Measurements from ENCODE around the gene LRRC59. TPM values are rescaled to one million over a fixed set of nuclear protein-coding genes. Genes with fewer than 3 reads are reported as not detected.

Gene LRRC59
- total and polyA plus RNA-seq, 2 of the 13 experiments (the other 11 are each of a cell fraction or from before 2014, with no cell fraction given): 87.3 to 222 TPM

DNA sequence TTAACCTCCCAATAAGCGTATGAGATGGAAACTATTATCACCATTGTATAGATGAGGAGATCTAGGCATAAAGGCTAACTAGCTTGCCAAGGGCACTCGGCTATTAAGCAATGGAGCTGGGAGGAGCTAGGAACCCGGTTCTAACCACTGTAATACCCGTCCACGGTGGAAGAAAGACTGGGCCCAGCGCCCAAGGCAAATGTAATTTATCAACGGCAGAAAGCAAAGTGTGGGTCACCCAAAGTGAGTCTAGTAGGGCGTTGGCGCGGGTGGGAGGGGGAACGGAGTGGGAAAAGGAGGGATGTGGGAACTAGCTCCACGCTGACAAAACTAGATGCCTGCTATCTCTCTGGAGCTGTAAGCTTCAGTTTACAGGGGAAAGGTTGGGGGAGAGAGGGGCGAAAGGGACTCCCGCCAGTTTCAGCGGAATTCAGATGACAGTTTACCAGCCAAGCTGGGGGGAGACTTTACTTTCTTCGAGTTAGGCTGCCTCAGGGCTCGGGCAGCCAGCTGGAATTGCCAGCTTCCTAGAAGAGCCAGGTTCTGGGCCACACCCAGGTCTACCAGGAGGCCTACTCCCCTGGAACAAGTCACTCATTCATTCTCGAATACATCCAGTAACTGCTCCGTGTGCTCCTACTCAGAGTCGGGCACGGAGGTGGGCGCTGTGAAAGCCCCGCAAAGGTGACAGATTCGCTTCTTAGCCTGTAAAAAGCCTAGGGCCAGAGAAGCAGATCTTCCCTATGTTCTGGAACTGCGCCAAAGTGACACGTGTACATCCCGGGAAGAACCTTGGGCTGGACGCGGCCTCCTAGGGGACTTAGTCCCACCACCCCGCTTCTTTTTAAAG, 837 bp downstream of the LRRC59 start (continued):
- TF ChIP-seq, protein P1, sequence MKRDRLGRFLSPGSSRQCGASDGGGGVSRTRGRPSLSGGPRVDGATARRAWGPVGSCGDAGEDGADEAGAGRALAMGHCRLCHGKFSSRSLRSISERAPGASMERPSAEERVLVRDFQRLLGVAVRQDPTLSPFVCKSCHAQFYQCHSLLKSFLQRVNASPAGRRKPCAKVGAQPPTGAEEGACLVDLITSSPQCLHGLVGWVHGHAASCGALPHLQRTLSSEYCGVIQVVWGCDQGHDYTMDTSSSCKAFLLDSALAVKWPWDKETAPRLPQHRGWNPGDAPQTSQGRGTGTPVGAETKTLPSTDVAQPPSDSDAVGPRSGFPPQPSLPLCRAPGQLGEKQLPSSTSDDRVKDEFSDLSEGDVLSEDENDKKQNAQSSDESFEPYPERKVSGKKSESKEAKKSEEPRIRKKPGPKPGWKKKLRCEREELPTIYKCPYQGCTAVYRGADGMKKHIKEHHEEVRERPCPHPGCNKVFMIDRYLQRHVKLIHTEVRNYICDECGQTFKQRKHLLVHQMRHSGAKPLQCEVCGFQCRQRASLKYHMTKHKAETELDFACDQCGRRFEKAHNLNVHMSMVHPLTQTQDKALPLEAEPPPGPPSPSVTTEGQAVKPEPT (CRISPR knock-in tag; IDR thresholded peaks at IDR 0.05; ENCODE audit: low read depth): no peak
- no peak for TF ChIP-seq ZMYM3 (CRISPR knock-in tag; IDR thresholded peaks at IDR 0.05)
- no peak for TF ChIP-seq LCORL (IDR thresholded peaks at IDR 0.05)
- no peak for TF ChIP-seq LCORL (CRISPR knock-in tag; IDR thresholded peaks at IDR 0.05)
- no peak for TF ChIP-seq RCOR2 (CRISPR knock-in tag; IDR thresholded peaks at IDR 0.05)
- TF ChIP-seq, protein P2, sequence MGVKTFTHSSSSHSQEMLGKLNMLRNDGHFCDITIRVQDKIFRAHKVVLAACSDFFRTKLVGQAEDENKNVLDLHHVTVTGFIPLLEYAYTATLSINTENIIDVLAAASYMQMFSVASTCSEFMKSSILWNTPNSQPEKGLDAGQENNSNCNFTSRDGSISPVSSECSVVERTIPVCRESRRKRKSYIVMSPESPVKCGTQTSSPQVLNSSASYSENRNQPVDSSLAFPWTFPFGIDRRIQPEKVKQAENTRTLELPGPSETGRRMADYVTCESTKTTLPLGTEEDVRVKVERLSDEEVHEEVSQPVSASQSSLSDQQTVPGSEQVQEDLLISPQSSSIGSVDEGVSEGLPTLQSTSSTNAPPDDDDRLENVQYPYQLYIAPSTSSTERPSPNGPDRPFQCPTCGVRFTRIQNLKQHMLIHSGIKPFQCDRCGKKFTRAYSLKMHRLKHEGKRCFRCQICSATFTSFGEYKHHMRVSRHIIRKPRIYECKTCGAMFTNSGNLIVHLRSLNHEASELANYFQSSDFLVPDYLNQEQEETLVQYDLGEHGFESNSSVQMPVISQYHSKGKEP (CRISPR knock-in tag; IDR thresholded peaks at IDR 0.05): no peak
- TF ChIP-seq SRSF1 (optimal IDR thresholded peaks at IDR 0.05; ENCODE audit: low read depth, low read length): no peak
- no peak for TF ChIP-seq RFX3 (CRISPR knock-in tag; IDR thresholded peaks at IDR 0.05)
- TF ChIP-seq, protein P3, sequence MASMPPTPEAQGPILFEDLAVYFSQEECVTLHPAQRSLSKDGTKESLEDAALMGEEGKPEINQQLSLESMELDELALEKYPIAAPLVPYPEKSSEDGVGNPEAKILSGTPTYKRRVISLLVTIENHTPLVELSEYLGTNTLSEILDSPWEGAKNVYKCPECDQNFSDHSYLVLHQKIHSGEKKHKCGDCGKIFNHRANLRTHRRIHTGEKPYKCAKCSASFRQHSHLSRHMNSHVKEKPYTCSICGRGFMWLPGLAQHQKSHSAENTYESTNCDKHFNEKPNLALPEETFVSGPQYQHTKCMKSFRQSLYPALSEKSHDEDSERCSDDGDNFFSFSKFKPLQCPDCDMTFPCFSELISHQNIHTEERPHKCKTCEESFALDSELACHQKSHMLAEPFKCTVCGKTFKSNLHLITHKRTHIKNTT (CRISPR knock-in tag; IDR thresholded peaks at IDR 0.05): no peak
- TF ChIP-seq ZNF776 (CRISPR knock-in tag; IDR thresholded peaks at IDR 0.05): no peak
- TF ChIP-seq, protein P4, sequence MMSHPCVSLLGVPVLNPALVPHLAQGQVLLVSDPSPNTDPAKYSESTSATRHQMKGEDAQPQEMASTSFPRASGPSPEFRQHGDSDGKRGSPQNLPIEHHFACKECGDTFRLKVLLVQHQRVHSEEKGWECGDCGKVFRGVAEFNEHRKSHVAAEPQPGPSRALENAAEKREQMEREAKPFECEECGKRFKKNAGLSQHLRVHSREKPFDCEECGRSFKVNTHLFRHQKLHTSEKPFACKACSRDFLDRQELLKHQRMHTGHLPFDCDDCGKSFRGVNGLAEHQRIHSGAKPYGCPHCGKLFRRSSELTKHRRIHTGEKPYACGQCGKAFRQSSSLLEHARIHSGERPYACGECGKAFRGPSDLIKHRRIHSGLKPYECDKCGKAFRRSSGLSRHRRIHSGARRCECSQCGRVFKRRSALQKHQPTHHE (CRISPR knock-in tag; IDR thresholded peaks at IDR 0.05; ENCODE audit: borderline replicate concordance): no peak
- no peak for TF ChIP-seq ZSCAN9 (CRISPR knock-in tag; IDR thresholded peaks at IDR 0.05; ENCODE audit: borderline replicate concordance)
- no peak for TF ChIP-seq ATF7 (IDR thresholded peaks at IDR 0.05)
- TF ChIP-seq ATF7 (CRISPR knock-in tag; IDR thresholded peaks at IDR 0.05): no peak
- no peak for TF ChIP-seq SMAD1 (CRISPR knock-in tag; IDR thresholded peaks at IDR 0.05; ENCODE audit: borderline replicate concordance, low read depth)
- TF ChIP-seq, protein P5, sequence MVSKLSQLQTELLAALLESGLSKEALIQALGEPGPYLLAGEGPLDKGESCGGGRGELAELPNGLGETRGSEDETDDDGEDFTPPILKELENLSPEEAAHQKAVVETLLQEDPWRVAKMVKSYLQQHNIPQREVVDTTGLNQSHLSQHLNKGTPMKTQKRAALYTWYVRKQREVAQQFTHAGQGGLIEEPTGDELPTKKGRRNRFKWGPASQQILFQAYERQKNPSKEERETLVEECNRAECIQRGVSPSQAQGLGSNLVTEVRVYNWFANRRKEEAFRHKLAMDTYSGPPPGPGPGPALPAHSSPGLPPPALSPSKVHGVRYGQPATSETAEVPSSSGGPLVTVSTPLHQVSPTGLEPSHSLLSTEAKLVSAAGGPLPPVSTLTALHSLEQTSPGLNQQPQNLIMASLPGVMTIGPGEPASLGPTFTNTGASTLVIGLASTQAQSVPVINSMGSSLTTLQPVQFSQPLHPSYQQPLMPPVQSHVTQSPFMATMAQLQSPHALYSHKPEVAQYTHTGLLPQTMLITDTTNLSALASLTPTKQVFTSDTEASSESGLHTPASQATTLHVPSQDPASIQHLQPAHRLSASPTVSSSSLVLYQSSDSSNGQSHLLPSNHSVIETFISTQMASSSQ (IDR thresholded peaks at IDR 0.05; ENCODE audit: low read depth): no peak
- TF ChIP-seq, protein P5 (CRISPR knock-in tag; IDR thresholded peaks at IDR 0.05; ENCODE audit: borderline replicate concordance): no peak
- TF ChIP-seq ZNF530 (CRISPR knock-in tag; IDR thresholded peaks at IDR 0.05; ENCODE audit: low read depth): no peak
- TF ChIP-seq SPEN (CRISPR knock-in tag; IDR thresholded peaks at IDR 0.05; ENCODE audit: low read depth): peak; percentile 41; the same call in 1 of the 2 replicates

Data from HepG2 (cell line).